SJCRH30 (cell line): ENCODE results near the gene PDZK1. TPM values are rescaled to one million over a fixed set of nuclear protein-coding genes. Genes with fewer than 3 reads are reported as not detected.
"Not testable (repeated sequence)": the region's sequence is repeated elsewhere in the genome, so short reads cannot be mapped to it uniquely, and the experiment has no call there.

Experiments
- DNase-seq, 2 experiments: peaks; one replicate each; pipeline ENCODE4 v3.0.0-alpha.2; 2015 to 2020
- H3K27ac ChIP-seq: fragments of 250-450 bp; sonication (Bioruptor Pico); 2 replicates; pipeline ENCODE4 v1.5.1; 2020; ENCODE audit warnings: mild to moderate bottlenecking, moderate library complexity
- H3K27me3 ChIP-seq: fragments of 250-450 bp; sonication (Bioruptor Pico); 2 replicates; pipeline ENCODE4 v1.5.1; 2020; ENCODE audit warnings: mild to moderate bottlenecking, moderate library complexity
- H3K36me3 ChIP-seq: fragments of 250-450 bp; sonication (Bioruptor Pico); 2 replicates; pipeline ENCODE4 v1.5.1; 2020; ENCODE audit warnings: mild to moderate bottlenecking, moderate library complexity
- H3K4me1 ChIP-seq: fragments of 250-450 bp; sonication (Bioruptor Pico); 2 replicates; pipeline ENCODE4 v1.5.1; 2020; ENCODE audit warnings: mild to moderate bottlenecking, moderate library complexity
- H3K4me3 ChIP-seq: fragments of 250-450 bp; sonication (Bioruptor Pico); 2 replicates; pipeline ENCODE4 v1.5.1; 2020; ENCODE audit warnings: mild to moderate bottlenecking, moderate library complexity
- H3K9me3 ChIP-seq: fragments of 250-450 bp; sonication (Bioruptor Pico); replicated peaks from 2 replicates; pipeline ENCODE4 v1.5.1; 2020; ENCODE audit warnings: mild to moderate bottlenecking, moderate library complexity
- total RNA-seq: library from RNA; depleted of rRNA; stranded (reverse); fragments of >200 nt; shearing (Covaris generic); gene quantifications from 2 replicates; pipeline ENCODE4 v1.2.3, GENCODE V29; 2014

Gene PDZK1
- total RNA-seq, 1 experiment from 2014 or later = 2.8 TPM

DNA sequence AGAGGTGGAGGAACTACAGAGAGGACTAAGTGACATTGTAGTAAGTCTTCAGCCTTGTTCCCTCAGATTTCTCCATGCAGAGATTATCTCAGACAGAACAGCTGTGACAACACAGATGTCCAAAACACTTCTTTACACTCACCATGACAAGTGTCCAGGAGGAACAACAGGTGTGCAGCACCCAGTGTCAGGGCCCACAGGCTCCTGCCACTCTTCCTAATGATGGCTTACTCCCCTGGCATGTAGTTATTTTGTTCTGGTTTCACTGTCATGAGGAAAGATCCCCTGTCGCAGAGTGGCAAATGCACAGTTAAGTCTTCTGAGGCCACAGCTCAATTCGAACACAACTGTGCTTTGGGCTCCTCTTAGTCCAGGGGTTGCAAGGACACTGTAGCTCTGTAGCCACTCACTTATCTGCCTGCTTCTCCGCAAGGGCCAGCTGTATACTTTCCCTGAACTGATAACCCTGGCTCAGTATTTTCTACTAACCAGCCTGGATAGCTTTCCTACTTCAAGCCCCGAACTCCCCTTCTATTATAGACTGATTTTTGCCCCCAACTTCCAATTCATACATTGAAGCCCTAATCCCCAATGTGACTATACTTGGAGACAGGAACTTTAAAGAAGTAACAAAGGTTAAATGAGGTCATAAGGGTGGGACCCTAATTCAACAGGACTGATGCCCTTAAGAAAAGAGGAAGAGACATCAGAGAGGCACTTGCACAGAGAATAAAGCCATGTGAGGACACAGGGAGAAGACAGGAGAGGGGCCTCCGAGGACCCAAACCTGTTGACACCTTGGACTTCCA, 11.1 kb downstream of the PDZK1 start:
- peak overlapping the region; percentile 80 for H3K27ac ChIP-seq
- no peaks in the 10 kb centered on the region for H3K9me3 ChIP-seq
- DNase-seq = peak; percentile 79 to 91
- H3K36me3 ChIP-seq = no peaks in the 10 kb centered on the region
- peaks cover 28% of the 10 kb centered on the region for H3K4me1 ChIP-seq
- H3K27me3 ChIP-seq = no peaks in the 10 kb centered on the region
- H3K4me3 ChIP-seq = no peak overlapping the region

DNA sequence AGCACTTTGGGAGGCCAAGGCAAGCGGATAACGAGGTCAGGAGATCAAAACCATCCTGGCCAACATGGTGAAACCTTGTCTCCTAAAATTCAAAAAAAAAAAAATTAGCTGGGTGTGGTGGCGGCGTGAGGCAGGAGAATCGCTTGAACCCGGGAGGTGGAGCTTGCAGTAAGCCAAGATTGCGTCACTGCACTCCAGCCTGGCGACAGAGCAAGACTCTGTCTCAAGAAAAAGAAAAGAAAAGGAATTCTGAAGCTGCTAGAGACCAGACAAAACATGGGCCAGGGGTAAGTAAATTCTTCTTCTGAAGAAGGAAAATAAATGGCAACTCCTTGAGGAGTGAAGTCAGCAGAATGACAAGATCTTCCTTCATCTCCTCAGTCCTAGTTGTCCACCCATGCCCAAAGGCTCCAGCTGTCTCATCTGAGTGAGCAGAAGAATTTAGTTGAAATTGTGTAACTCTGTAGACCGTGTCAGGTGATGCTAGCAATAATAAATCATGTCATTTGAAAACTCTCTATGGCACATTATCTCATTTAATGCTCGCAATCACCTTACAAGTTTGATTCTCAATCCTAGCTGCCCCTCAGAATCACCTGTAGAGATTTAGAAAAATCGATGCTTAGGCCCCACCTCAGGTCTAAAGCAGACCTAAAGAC, 14.3 kb downstream of the PDZK1 start:
- no peaks in the 10 kb centered on the region for H3K36me3 ChIP-seq
- no peak overlapping the region for H3K4me3 ChIP-seq
- H3K27me3 ChIP-seq = no peaks in the 10 kb centered on the region
- no peak overlapping the region for H3K27ac ChIP-seq
- H3K9me3 ChIP-seq = no peaks in the 10 kb centered on the region
- peaks cover 43% of the 10 kb centered on the region for H3K4me1 ChIP-seq
- DNase-seq = no peak

DNA sequence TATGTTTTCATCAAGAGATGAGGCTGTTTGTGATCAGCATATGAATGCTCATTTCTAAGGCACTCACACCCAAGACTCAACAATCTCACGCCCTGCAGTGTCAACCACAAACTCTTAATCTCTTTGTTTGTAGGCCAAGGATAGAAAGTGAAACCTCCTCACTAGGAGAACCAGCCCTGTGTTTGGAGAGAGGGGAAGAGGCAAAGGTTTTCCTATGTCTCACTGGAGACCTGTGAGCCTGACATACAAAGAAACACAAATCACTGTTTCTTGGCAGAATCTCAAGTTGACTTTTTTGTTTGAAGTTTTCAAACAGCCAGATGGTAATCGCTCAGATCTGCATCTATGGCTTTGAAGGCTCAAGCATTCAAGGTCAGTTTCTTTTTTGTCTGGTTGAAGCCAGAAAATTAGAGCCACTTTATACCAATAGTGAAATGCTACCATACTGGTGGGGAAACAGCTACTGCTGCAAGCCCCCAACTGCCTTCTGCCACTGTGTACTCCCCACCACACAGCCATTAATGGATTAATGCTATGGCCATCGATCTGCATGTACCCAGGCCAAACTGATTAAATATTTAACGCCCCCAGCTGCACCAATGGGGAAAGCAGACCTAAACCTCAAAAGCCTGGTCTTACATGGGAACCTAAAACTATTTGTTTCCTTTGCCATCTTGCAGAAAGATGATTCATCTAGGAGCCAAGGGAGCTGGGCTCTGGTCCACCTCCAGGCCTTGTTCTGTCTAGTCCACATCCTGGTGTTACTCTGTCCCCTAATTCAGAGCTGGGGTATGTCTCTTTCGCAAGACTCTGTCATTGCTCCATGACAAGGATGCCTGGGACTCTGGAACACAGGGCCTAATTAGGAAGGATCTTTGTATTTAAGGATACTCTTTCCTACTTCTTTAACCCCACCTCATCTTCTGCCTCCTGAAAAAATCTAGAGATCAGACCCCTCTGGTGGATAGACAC, 16.3 kb downstream of the PDZK1 start:
- peak in 1 of 2 experiments; percentile 58 for DNase-seq
- peak overlapping the region; percentile 8; the same call in 1 of the 2 replicates for H3K27ac ChIP-seq

DNA sequence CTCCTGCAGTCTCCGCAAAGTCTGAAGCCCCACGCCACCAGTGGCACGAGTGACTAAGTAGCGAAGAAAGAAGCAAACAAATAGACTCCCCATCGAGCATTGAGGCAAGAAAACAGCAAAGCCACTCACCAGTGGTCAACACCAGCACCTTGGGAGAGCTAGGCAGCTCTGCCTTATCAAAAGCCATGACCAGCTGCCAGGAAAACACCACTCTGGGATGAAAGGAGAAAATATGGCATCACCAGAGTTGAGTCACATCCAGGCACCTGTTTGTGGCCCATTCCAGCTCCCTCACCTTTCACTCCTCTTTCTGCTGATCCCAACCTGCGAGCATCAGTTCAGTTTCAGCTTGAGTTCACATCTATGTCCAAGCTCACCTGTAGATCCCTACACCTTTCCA, 17.2 kb downstream of the PDZK1 start:
- no peaks in the 10 kb centered on the region for H3K36me3 ChIP-seq
- H3K4me1 ChIP-seq = peaks cover 22% of the 10 kb centered on the region
- peak overlapping the region; percentile 8; the same call in 1 of the 2 replicates for H3K27ac ChIP-seq
- H3K4me3 ChIP-seq = no peak overlapping the region
- no peaks in the 10 kb centered on the region for H3K27me3 ChIP-seq
- H3K9me3 ChIP-seq = no peaks in the 10 kb centered on the region
- peak; percentile 14 to 36 for DNase-seq

More for the DNA sequence above, 16.3 kb downstream of the PDZK1 start:
- H3K36me3 ChIP-seq = no peaks in the 10 kb centered on the region
- H3K4me3 ChIP-seq = no peak overlapping the region
- peaks cover 32% of the 10 kb centered on the region for H3K4me1 ChIP-seq
- H3K9me3 ChIP-seq = no peaks in the 10 kb centered on the region
- H3K27me3 ChIP-seq = no peaks in the 10 kb centered on the region

DNA sequence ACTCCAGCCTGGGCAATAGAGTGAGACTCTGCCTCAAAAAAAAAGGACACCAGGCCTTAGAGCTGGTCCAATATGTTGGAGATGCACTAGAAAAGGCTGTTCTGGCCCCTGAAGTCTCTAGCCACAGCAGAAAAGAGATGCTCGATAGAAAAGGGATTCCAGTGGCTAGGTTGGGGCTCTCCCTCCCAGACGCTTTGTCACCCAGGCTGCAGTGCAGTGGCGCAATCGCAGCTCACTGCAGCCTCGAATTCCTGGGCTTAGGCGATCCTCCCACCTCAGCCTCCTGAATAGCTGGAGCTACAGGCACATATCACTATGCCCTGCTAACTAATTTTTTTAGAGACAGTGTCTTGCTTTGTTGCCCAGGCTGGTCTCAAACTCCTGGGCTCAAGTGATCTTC, 18.2 kb downstream of the PDZK1 start:
- H3K36me3 ChIP-seq = no peaks in the 10 kb centered on the region
- no peaks in the 10 kb centered on the region for H3K9me3 ChIP-seq
- H3K27ac ChIP-seq = no peak overlapping the region
- H3K27me3 ChIP-seq = no peaks in the 10 kb centered on the region
- DNase-seq = no peak
- peaks cover 21% of the 10 kb centered on the region for H3K4me1 ChIP-seq
- no peak overlapping the region for H3K4me3 ChIP-seq

DNA sequence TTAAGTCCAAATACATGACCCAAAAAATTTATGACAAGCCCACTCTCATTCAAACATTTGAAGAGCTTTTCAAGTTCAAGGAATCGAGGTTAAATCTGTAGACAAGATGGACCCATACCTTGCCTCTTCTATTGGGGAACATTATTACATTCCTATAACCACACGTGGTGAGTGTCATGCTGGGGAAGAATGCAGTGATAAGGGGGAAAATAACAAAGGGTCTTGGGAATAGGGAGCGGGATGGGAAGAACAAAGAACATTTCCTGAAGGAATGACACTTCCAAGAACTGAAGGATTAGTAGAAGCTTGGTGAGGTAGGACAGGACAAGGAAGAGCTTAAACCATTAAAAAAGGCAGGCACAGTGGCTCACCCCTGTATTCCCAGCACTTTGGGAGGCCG, 18.8 kb downstream of the PDZK1 start:
- no peaks in the 10 kb centered on the region for H3K36me3 ChIP-seq
- peaks cover 21% of the 10 kb centered on the region for H3K4me1 ChIP-seq
- no peak for DNase-seq
- no peak overlapping the region for H3K4me3 ChIP-seq
- H3K27ac ChIP-seq = no peak overlapping the region
- no peaks in the 10 kb centered on the region for H3K9me3 ChIP-seq
- H3K27me3 ChIP-seq = no peaks in the 10 kb centered on the region

DNA sequence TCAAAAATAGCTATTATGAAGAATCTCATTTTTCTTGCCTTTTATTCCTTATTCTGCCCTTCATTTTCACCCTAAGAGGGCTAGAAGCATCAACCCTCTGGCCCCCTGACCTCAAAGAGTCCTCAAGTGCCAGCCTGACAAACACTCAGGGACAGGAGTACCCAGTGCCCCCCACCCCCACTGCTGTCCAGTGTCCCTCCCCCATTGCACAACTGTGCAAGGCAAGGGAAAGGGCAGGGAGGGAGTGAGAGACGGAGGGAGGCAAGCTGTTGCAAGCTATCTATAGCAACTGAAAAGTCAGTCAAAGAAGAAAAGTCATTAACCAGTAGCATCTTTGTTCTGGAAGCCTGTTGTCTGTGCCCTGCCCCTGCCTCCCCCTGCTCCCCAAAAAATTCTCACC, 21.1 kb downstream of the PDZK1 start:
- not testable (repeated sequence) for DNase-seq, H3K27me3 ChIP-seq, H3K27ac ChIP-seq, H3K9me3 ChIP-seq, H3K4me3 ChIP-seq, H3K36me3 ChIP-seq
- H3K4me1 ChIP-seq = peaks cover 16% of the 10 kb centered on the region

DNA sequence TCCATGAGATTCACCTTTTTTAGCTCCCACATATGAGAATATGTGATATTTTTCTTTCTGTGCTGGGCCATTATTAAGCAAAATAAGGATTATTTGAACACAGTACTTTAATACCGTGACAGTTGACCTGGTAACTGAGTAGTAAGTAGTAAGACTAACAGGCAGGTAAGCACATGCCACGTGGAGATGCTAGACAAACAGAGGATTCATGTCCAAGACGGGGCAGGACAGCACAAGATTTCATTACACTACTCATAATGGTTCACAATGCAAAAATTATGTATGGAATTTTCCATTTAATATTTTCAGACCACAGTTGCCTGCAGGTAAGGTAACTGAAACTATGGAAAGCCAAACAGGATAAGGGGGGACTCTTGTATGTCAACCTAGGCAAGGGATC, 22.3 kb downstream of the PDZK1 start:
- not testable (repeated sequence) for H3K9me3 ChIP-seq, H3K27ac ChIP-seq, H3K27me3 ChIP-seq

DNA sequence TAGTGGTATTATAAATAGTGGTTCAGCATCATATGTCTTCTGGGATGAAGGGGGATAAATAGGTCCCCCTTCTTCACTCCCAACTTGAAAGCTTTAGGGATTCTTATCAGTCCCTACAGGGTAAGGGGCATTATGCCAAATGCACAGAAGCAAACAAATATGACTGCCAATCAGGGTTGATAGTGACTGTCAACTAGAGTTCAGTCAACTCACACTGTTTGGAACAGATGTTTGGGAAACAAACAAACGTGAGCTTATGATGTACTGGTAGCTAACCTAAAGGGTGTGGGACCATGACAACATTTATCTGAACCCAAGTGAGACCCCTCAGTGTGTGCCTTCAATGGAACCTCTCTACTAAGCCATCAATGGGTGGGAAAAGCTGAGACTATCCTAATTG, 34.0 kb downstream of the PDZK1 start:
- H3K4me3 ChIP-seq, DNase-seq: not testable (repeated sequence)

More for the DNA sequence above, 22.3 kb downstream of the PDZK1 start:
- H3K4me3 ChIP-seq, H3K4me1 ChIP-seq, H3K36me3 ChIP-seq, DNase-seq: not testable (repeated sequence)

DNA sequence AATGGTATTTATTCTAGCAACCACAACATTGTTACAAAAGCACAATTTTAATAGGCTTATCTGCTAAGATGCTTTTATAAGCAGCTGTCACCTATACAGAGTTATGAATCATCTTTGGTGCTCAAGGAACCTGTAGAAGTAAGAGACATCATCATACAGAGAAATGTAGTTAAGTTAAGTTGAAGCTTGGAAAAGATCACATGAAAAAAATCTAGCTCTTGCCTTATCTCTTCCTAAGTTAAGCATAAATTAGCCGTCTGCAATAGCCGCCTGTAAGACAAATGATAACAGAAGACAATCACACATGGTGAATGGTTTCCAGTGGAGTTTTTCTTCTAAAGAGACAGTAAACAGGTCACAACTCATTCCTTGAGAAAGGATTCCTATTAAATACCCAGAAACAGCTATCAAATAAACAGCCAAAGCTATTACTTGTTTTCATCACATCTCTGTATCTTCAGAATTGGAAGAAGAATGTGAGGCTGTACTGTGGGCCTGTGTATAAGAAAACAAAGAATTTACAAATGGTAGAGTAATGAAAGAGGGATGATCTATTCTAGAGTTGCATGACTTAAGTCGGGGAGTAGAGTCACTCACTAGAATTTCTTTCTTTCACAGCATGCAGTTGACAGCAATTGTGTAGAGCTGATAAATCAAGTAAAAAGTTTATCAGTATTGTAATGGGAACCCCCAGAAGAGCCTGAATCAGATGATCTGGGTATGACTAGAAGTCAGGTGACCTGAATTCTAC, 36.0 kb downstream of the PDZK1 start:
- DNase-seq, H3K4me3 ChIP-seq: not testable (repeated sequence)

More for the DNA sequence above, 34.0 kb downstream of the PDZK1 start:
- H3K27ac ChIP-seq, H3K36me3 ChIP-seq, H3K9me3 ChIP-seq, H3K27me3 ChIP-seq, H3K4me1 ChIP-seq: not testable (repeated sequence)

DNA sequence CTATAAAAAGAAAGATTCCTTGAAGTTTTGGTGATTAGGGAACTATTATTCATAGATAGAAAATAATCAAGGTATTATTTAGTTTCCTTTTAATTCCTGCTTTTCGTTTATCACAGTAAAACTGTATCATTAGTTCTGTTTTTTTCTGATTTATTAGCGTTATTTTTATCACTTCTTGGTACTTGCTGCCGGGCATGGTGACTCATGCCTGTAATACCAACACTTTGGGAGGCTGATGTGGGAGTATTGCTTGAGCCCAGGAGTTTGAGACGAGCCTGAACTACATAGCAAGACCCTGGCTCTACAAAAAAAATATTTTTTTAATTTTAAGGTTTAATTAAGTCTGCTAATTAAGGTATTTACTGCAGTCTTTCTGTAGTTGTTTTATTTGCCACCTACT, 42.2 kb downstream of the PDZK1 start:
- H3K27ac ChIP-seq, H3K36me3 ChIP-seq, H3K9me3 ChIP-seq, DNase-seq, H3K4me1 ChIP-seq, H3K27me3 ChIP-seq, H3K4me3 ChIP-seq: not testable (repeated sequence)

More for the DNA sequence above, 36.0 kb downstream of the PDZK1 start:
- not testable (repeated sequence) for H3K36me3 ChIP-seq, H3K9me3 ChIP-seq, H3K27ac ChIP-seq, H3K27me3 ChIP-seq, H3K4me1 ChIP-seq

DNA sequence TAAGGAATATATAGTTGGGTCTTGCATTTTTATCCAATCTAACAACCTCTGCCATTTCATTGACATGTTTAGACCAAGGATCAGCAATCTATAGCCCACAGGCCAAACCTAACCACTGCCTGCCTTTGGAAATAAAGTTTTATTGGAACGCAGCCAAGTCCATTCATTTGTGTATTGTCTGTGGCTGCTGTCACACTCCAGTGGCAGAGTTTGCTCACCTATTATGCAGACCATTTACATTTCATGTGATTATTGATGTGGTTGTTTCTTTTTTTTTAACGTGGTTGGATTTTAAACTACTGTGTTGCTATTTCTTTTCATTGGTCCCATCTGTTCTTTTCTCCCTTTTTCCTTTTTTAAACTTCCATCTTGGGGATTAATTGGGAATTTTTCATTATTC, 44.7 kb downstream of the PDZK1 start:
- H3K4me3 ChIP-seq, H3K4me1 ChIP-seq, H3K9me3 ChIP-seq, H3K27ac ChIP-seq, DNase-seq, H3K27me3 ChIP-seq, H3K36me3 ChIP-seq: not testable (repeated sequence)

DNA sequence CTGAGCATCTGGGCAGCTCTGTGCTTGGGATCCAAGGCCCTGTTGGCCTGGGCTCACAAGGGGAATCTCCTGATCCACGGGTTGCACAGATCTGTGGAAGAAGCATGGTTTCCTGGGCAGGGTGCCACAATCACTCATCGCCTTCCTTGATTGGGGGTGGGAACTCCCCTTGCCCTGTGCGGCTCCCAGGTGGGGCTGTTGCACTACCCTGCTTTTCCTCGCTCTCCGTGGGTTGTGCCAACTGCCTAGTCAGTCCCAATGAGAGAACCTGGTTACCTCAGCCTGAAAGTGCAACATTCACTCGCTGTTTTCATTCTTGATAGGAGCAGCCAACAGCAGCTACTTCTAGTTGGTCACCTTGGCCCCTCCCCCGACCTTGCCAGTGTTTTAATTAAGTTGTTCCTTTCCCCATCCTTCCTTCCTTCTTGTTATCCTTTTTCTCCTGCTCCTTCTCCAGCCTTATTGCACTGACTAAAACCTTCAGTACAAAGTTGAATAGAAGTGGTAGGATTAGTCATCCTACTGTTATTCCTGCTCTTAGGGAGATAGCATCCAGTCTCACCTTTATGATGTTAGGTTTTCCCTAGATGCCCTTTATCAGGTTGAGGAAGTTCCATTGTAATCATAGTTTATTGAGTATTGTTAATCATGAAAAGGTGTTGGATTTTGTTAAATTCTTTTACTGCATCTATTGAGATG, 50.8 kb downstream of the PDZK1 start:
- not testable (repeated sequence) for DNase-seq, H3K4me3 ChIP-seq, H3K27me3 ChIP-seq, H3K4me1 ChIP-seq, H3K9me3 ChIP-seq, H3K36me3 ChIP-seq, H3K27ac ChIP-seq

DNA sequence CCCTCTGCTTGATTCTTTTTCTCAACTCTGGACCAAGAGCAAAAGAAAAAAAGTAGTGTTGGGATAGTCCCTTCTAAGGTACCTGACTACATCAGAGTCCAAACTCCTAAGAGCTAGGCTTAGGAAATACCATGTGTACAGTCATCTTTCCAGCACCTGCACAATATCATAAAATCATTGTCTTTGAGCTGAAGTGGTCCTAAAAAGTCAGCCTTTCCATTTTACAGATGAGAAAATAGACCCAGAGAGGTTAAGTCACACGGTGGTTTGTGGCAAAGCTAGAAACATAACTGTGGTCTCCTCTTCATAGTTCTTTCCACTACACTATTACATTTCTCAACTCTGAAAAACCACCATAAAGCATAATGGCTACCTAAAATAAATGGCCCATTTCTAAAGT, 63.2 kb downstream of the PDZK1 start:
- not testable (repeated sequence) for DNase-seq, H3K9me3 ChIP-seq, H3K4me1 ChIP-seq, H3K36me3 ChIP-seq, H3K27me3 ChIP-seq, H3K27ac ChIP-seq, H3K4me3 ChIP-seq
